Left kidney (tissue), 8 donors: ENCODE results near the gene RABL6. TPM values are rescaled to one million over a fixed set of nuclear protein-coding genes. Genes with fewer than 3 reads are reported as not detected.
"Not testable (repeated sequence)": the region's sequence is repeated elsewhere in the genome, so short reads cannot be mapped to it uniquely, and the experiment has no call there.

Experiments used
- DNase-seq: peaks from one replicate; pipeline ENCODE4 v3.0.0-alpha.2; 2013
- long read RNA-seq, 8 donors: transcript quantifications; one replicate each; lab custom pipeline, GENCODE V29; 2026
- polyA plus RNA-seq: library from polyadenylated mRNA; unstranded; fragments of 120-200 nt; gene quantifications from one replicate; pipeline ENCODE4 v1.2.1, GENCODE V29; 2013; ENCODE audit not compliant: insufficient read length

The RABL6 gene, protein sequence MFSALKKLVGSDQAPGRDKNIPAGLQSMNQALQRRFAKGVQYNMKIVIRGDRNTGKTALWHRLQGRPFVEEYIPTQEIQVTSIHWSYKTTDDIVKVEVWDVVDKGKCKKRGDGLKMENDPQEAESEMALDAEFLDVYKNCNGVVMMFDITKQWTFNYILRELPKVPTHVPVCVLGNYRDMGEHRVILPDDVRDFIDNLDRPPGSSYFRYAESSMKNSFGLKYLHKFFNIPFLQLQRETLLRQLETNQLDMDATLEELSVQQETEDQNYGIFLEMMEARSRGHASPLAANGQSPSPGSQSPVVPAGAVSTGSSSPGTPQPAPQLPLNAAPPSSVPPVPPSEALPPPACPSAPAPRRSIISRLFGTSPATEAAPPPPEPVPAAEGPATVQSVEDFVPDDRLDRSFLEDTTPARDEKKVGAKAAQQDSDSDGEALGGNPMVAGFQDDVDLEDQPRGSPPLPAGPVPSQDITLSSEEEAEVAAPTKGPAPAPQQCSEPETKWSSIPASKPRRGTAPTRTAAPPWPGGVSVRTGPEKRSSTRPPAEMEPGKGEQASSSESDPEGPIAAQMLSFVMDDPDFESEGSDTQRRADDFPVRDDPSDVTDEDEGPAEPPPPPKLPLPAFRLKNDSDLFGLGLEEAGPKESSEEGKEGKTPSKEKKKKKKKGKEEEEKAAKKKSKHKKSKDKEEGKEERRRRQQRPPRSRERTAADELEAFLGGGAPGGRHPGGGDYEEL
- 59.9 TPM for polyA plus RNA-seq
- long read RNA-seq, donor 1, partial matches to known transcripts, result 69 of 75 reads
- long read RNA-seq, donor 1, other reads (novel, unspliced or antisense), result 0 of 75 reads
- long read RNA-seq, donor 2, transcript RABL6-205 (6 exons, 3,328 nt), result major isoform, 5 of 30 reads
- long read RNA-seq, donor 2, partial matches to known transcripts, result 22 of 30 reads
- long read RNA-seq, donor 2, other reads (novel, unspliced or antisense), result 0 of 30 reads
- long read RNA-seq, donor 3, partial matches to known transcripts, result 40 of 47 reads
- long read RNA-seq, donor 3, other reads (novel, unspliced or antisense), result 0 of 47 reads
- long read RNA-seq, donor 4, result 0 reads
- long read RNA-seq, donor 5, partial matches to known transcripts, result 26 of 31 reads
- long read RNA-seq, donor 5, other reads (novel, unspliced or antisense), result 0 of 31 reads
- long read RNA-seq, donor 6, partial matches to known transcripts, result 80 of 84 reads
- long read RNA-seq, donor 6, other reads (novel, unspliced or antisense), result 0 of 84 reads
- long read RNA-seq, donor 7, transcript RABL6-205 (6 exons, 3,328 nt), result major isoform, 5 of 75 reads
- long read RNA-seq, donor 7, partial matches to known transcripts, result 69 of 75 reads
- long read RNA-seq, donor 7, other reads (novel, unspliced or antisense), result 0 of 75 reads
- long read RNA-seq, donor 8, partial matches to known transcripts, result 6 of 9 reads
- long read RNA-seq, donor 8, other reads (novel, unspliced or antisense), result 0 of 9 reads

DNA sequence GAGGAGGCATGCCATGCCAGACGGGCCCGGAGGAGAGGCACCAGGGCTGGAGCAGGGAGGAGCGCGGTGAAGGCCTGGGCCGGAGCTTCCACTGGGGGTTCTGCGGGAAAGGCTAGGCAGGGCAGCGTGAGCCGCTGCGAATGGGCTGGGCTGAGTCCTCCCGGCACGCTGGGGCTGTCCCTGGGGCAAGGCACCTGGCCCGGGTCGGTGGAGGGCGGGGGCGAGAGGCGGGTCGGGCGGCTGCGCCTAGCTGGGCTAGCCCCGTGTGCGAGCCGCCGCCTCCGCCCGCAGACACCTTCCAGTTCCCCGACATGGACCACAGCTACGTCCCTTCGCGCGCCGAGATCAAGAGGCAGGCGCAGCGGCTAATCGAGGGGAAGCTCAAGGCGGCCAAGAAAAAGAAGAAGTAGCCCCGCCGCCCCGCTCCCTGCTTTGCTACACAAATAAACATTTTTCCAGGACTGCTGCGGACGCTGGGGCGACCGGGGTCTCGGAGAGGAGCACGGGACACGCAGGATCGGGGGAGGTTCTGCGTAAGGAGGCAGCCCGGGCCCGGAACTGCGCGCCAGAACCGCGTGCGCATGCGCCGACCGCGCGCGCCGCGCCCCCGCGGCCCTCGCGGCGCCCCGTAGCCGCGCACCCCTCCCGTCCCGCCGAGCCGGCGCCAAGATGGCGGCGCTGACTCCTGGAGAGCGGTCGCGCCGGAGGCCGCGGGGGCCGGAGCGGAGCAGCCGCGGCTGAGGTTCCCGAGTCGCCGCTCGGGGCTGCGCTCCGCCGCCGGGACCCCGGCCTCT is at the start of gene RABL6:
TSS of gene RABL6 (plus strand) at position 668 of the 794 bp plus-strand sequence. CDS start 249 bp downstream, outside the sequence.
- DNase-seq, result peak; percentile 64

DNA sequence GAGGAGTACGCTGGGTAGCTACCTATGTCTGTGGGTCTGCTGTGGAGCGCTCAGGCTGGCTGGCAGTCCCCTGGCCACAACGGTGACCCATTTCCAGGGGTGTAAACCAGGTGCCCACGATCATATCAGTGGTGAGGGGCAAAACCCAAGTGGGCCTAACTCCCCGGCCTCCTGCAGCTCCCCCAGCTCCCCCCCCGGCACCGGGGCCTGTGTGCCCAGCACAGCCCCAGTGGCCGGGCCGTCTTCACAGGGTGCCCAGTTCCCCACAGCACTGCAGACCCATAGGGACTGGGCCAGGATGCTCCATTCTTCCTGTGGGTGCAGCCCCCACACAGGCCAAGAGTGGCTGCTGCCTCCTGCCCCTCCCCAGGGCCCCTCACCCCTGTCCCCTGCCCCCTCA is 48.7 kb upstream of the RABL6 start:
- DNase-seq, result no peak

DNA sequence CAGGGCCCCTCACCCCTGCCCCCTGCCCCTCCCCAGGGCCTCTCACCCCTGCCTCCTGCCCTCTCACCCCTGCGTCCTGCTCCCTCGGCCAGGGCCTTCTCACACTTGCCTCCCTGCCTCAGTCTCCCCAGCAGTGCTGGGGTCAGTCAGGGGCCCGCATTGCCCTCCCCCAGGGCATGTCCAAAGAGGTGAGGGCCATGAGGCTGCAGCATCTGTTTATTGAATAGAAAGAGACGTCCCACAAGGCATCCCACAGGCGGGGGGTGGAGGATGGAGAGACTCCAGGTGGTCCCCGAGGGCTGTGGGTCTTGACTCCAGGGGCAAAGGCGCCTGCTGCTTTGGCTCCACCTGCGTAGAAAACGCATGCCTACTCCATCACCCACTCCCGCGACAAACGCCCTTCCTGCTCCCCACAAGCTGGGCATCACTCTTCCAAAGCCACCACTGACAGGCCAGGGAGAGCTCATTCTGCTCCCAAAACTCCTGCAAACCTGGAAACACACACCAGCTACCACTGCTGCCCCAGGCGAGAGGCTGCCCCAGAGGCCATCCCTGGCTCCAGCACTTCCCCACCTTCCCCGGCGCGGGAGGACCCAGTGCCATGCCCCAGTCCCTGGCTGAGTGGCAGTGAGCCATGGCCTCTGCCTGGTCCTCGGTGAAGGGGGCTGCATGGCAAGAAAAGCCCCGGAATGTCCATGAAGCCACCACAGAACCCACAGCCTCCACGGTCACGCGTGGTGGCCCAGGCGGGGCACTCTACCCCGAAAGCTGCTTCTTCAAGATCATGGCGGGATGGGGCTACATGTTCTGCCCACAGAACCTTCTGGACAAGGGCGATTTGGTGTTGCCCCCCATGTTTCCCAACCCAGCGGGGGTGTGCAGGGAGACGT is 48.1 kb upstream of the RABL6 start:
- DNase-seq, result no peak

DNA sequence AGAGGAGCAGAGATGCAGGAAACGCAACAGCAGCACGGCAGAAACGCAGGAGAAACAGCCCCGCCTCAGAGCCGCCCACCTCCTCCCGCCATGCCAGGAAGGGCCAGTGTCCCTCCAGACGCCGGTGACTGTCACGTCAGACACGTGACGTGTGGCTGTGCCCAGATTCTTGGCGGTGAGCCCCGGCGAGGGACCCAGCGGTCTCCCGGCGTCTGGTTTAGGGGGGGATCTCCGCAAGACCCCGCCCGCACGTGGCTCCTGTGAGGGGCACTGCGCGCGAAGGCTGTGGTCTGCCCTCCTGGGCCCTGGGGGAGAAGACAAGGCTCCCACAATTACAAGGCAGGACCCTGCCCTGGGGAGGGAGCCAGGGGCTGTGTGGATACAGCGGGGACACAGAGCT is 47.3 kb upstream of the RABL6 start:
- DNase-seq, result no peak

DNA sequence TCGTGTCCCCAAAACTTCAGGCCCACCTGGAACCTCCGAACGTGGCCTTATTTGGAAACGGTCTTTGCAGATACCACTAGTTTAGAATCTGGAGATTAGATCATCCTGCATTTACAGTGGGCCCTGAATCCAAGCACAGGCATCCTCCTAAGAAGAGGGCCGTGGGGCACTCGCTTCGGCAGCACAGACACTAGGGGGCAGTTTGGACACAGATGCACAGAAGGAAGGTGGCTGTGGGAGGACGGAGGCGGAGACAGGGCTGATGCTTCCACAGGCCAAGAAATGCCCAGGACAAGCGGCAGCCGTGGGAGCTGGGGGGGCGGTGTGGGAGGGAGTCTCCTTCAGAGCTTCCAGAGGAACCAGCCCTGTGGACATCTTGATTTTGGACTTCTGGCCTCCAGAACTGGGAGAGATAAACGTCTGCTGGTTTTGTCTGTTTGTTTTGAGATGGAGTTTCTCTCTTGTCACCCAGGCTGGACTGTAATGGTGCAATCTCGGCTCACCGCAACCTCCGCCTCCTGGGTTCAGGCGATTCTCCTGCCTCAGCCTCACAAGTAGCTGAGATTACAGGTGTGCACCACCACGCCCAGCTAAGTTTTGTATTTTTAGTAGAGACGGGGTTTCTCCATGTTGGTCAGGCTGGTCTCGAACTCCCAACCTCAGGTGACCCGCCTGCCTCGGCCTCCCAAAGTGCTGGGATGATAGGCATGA is 46.8 kb upstream of the RABL6 start:
- DNase-seq, result not testable (repeated sequence)

DNA sequence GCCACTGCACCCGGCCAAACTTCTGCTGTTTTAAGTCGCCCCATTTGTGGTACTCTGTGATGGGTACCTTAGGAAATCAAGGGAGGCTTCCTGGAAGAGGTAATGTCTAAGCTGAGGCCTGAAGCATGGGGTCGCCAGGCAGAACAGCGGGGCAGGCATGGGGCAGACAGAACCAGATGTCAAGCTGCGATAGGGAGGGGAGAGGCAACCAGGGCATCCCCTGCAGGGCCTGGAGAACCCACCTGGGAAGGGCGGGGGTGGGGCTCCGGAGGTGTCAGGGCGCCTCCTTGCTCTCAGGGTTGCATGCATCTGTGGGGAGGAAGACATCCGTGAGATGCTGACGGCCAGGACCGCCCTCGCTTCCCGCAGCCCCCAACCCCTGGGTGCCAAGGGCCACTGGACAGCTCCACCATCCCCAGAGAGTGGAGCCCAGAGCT is 46.2 kb upstream of the RABL6 start:
- no peak for DNase-seq

DNA sequence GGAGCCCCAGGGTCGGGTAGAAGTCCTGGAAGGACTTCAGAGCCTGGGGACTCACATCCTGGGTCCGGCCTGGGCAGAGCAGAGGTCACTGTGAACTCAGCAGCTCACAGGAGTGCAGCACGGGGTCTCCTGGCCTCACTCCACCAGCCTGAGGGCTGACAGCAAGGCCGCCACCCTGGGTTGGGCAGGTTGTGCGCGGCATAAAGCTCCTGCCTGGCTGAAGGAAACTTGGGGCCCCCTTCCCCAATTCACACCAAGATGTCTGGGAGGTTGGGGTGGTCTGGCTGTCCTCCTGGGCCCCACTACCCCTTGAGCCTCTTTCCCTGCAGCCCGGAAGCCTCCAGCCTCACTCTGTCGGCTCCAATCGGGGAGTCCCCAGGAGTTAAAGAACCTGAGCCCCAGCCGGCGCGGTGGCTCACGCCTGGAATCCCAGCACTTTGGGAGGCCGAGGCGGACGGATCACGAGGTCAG is 45.5 kb upstream of the RABL6 start:
- DNase-seq, result no peak

DNA sequence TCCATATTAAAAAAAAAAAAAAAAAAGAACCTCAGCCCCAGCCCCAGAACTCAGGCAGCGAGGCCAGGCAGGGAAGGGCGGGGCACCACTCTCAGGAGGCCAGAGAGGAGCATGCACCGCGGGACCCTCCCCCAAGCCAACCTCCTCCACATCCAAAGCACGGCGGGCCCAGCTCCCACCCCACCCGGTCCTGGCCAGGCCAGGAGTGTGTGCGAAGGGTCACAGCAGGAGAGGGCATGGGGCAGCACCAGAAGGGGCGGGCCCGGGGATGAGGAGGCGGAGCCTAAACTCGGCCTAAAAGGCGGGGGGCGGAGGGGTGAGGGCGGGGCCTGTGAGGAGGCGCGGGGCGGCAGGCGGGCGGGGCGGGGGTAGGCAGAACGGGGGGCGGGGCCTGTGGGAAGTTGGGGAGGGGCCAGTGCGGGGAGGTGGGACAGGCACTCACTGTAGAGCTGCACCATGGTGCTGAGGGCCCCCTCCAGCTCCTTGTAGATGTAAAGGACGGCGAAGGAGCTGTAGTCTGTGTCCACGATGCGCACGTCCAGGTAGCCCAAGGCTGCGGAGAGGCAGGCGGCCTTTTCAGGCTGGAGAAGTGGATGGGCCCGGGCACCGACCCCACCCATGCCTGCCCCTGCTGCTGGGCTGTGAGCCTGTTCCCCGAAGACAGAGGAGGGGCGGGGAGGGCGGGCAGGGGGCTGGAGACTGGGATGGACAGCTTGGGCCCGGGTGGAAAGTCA is 44.7 kb upstream of the RABL6 start:
- DNase-seq, result no peak

DNA sequence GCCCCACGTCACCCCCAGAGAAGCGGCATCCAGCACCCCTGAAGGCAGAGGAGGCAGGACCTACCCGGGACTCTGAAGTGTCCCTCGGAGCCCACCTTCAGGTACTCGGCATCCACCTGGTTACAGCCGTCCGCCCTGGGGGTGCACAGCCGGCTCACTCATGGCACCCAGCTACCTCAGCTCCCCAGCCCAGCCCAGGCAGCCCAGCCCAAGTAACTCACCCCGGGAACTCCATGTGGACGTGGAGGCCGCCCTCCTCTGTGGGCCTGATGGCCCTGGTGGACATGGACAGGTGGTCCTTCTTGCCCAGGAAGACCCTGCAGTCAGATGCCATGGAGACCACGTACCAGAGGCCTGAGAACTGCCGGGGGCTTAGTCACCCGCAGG is 44.1 kb upstream of the RABL6 start:
- no peak for DNase-seq

DNA sequence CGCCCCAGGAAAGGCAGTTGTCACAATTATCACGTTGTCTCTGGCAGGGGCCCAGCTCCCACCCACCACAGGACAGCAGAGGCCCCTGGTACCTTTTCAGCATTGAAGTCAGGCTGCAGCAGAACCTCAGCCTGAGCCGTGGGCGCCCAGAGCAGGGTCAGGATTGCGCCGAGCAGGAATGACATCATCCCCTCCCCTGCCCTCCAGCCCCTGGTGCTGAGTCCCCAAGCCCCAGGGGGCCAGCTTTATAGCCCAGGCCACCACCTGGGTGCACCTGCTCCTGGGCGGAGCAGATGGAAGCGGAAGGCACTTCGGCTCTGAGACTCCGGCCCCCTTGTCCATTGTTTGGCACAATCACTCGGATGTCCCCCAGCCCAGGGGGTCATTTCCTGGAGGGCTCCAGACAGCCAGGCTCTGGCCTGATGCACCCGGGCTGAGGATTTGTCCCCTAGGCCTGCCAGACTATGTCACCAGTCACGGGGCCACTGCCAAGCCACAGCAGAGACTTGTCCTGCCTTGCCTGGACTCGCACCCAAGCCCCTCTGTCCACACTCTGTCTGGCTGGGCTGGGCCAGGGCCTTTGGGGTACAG is 43.4 kb upstream of the RABL6 start, which contains the start of gene LCN15:
TSS of gene LCN15 (minus strand) at position 218 of the 591 bp plus-strand sequence. CDS start at position 188, 30 bp downstream.
- no peak for DNase-seq

DNA sequence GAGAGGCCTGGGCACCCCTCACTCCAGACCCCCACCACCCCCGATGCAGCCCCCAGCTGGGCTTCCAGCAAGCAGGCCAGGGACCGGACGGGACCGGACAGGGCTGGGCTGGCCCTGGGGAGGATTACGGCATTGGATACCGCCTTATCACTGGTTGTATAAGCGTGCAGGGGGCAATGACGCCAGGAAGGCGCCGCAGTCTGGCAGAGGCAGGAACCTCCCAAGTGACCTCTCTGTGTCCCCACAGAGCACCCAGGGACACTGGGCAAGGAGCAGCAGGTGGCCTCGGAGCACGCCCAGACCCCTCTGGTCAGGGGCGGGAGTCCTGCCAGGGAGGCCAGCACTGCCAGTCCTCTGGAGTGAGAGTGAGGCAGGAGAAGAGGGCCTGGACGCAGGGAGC is 42.7 kb upstream of the RABL6 start:
- DNase-seq, result no peak

DNA sequence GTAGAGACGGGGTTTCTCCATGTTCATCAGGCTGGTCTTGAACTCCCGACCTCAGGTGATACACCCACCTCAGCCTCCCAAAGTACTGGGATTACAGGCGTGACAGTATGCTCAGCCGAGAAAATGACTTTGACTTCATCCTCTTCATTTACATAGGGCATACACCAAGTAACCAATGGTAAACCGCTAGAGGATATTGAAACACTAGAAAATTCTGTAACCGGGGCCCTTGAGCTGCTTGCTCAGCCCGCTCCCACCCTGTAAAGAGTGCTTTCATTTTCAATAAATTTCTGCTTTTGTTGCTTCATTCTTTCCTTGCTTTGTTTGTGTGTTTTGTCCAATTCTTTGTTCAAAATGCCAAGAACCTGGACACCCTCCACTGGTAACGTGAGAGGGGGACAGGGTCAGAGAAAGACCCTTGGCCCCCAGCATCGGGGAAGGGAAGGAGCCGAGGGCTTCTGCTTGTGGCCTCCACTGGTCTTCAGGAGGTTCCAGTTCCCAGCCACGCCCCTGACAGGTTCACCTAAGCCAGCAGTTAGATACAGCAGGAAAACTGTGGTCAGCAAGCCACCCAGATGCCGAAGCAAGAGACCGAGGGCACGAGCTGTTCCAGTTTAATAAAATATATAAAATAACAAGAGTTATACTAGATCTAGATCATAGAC is 41.9 kb upstream of the RABL6 start:
- not testable (repeated sequence) for DNase-seq

DNA sequence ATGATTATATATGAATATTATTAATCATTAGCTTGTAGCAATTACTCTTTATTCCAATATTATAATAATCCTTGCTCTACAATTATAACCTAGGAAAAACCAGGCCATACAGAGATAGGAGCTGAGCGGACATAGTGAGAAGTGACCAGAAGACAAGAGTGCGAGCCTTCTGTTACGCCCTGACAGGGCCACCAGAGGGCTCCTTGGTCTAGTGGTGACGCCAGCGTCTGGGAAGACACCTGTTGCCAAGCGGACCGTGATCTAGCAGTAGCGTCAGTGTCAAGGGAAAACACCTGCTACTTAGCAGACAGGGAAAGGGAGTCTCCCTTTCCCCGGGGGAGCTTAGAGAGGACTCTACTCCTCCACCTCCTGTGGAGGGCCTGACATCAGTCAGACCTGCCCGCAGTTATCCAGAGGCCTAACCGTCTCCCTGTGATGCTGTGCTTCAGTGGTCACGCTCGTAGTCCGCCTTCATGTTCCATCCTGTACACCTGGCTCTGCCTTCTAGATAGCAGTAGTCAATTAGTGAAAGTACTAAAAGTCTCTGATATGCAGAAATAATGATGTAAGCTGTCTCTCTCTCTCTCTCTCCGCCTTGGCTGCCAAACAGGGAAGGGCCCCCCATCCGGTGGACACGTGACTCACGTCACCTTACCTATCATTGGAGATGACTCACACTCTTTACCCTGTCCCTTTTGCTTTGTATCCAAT is 41.2 kb upstream of the RABL6 start:
- not testable (repeated sequence) for DNase-seq

DNA sequence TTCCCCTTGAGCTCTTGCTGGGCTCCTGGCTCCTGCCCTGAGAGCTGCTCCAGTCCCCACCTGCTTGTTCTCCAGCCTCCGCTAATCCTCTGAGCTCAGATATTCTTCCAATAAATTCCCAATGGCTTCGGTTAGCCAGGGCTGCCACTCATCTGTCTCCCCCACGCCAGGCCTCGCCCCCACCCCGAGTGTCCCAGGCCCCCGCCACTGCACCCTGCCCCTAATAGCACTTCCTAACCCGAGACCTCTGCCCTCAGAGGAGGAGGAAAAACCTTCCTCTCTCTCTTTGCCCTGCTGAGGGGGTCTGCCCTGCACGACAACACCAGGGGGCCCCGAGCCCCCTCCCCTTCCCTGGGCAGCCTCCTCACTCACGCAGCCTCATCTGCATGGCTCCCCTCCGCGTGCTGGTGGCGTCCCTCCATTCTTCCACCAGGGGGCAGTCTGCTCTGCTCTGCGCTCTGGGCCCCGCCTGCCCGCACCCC is 38.0 kb upstream of the RABL6 start:
- DNase-seq, result no peak

DNA sequence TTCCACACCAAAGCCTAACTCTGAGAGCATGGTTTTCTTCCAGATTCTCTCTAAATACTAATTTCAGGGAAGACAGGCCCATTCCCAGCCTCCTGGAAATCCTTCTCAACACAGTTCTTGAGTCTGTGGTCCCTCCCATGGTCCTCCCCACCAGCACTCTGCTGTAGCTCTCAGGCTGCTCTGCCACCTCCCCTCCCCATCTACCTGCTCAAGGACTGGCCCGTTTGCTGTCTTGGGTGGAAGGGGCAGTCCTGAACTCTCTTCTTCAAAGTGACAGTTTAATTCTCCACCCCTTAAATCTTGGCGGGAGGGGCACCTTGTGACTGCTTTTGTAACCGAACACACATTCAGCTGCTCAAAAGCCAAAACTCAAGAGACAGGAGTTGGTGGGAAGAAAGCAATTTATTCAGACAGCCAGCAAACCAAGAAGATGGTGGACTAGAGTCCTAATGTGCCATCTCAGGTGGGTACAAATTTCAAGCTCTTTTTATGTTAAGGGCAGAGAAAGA is 35.8 kb upstream of the RABL6 start:
- DNase-seq, result no peak
